Spleen (tissue), 11 donors: ENCODE results near the gene PPP1CA. TPM values are rescaled to one million over a fixed set of nuclear protein-coding genes. Genes with fewer than 3 reads are reported as not detected.

ENCODE experiments used
- DNase-seq: peaks from one replicate; pipeline ENCODE4 v3.0.0-alpha.2; 2020
- H3K27ac ChIP-seq, 8 donors: fragments of 200-600 bp; sonication (generic) in 7 of 8; 1 replicate in 4 of 8; 2 replicates in 4 of 8; pipeline versions ENCODE4 v1.5.0 to v1.8.0; 2016 to 2021; ENCODE audit warnings: inconsistent platforms in 4 of 8, mild to moderate bottlenecking in 4 of 8, moderate library complexity in 1 of 8
- H3K27me3 ChIP-seq, 7 donors: fragments of 200-600 bp; sonication (generic) in 6 of 7; replicated peaks in 1 of 7; 1 replicate in 4 of 7; 2 replicates in 3 of 7; pipeline versions ENCODE4 v1.5.0 to v1.8.0; 2016 to 2021; ENCODE audit warnings: inconsistent platforms in 3 of 7, mild to moderate bottlenecking in 1 of 7
- H3K36me3 ChIP-seq, 6 donors: fragments of 200-600 bp; sonication (generic) in 5 of 6; 1 replicate in 4 of 6; 2 replicates in 2 of 6; pipeline versions ENCODE4 v1.5.0 to v1.8.0; 2016 to 2021; ENCODE audit warnings: inconsistent platforms in 2 of 6
- H3K4me1 ChIP-seq, 6 donors: fragments of 200-600 bp; sonication (generic) in 5 of 6; 1 replicate in 3 of 6; 2 replicates in 3 of 6; pipeline versions ENCODE4 v1.5.0 to v1.8.0; 2016 to 2021; ENCODE audit warnings: inconsistent platforms in 3 of 6
- H3K4me3 ChIP-seq, 8 donors: fragments of 200-600 bp; sonication (generic) in 7 of 8; 1 replicate in 4 of 8; 2 replicates in 4 of 8; pipeline versions ENCODE4 v1.5.0 to v1.8.0; 2016 to 2021; ENCODE audit warnings: inconsistent platforms in 4 of 8, mild to moderate bottlenecking in 4 of 8, moderate library complexity in 2 of 8
- H3K9me3 ChIP-seq, 8 donors: fragments of 200-600 bp; sonication (generic) in 7 of 8; 1 replicate in 4 of 8; 2 replicates in 4 of 8; pipeline versions ENCODE4 v1.5.0 to v1.8.0; 2016 to 2021; ENCODE audit warnings: inconsistent platforms in 4 of 8
- CTCF ChIP-seq, 11 experiments: fragments of 200-600 bp in 7 of 11; fragments of 450-650 bp in 4 of 11; sonication (generic) in 4 of 11; IDR thresholded peaks in 8 of 11; conservative IDR thresholded peaks in 3 of 11; 1 replicate in 7 of 11; 2 replicates in 4 of 11; pipeline versions ENCODE4 v1.4.0 to v1.8.0; 2016 to 2021; ENCODE audit warnings: antibody characterized with exemption in 11 of 11, inconsistent platforms in 4 of 11, mild to moderate bottlenecking in 1 of 11
- POLR2A ChIP-seq, 3 donors: fragments of 450-650 bp; IDR thresholded peaks; one replicate each; pipeline ENCODE4 v1.5.1; 2017; ENCODE audit warnings: antibody characterized with exemption in 3 of 3, mild to moderate bottlenecking in 1 of 3
- POLR2AphosphoS5 ChIP-seq, 3 donors: sonication (generic); formaldehyde crosslinking; IDR thresholded peaks; one replicate each; pipeline ENCODE4 v1.5.1; 2017; ENCODE audit warnings: antibody characterized with exemption in 3 of 3
- WGBS, 5 donors: extraction: QIAGEN DNeasy Blood & Tissue Kit in 3 of 5; methylation state at CpG; one replicate each; pipeline versions ENCODE4 v1.1.5 to v1.1.7; 2013 to 2018; 5-methylcytosine and 5-hydroxymethylcytosine counted together
- intact Hi-C: fragments of 100-400 bp; cut with DNase I; formaldehyde crosslinking; loops from one replicate; pipeline ENCODE4 v1.15.0; 2023; ENCODE audit warnings: low total_unique reads
- polyA plus RNA-seq, 3 donors: library from polyadenylated mRNA; stranded (reverse); fragments of 200-250 nt; gene quantifications; one replicate each; pipeline ENCODE4 v1.2.1, GENCODE V29; 2013
- total RNA-seq, 7 donors: library from RNA; depleted of rRNA in 3 of 7; stranded (reverse); fragments of >200 nt in 3 of 7; fragmentation: NEBNext Ultra II Directional in 4 of 7; extraction: Animal tissue kit (Norgen Biotek cat#: 25700) in 4 of 7; gene quantifications; one replicate each; pipeline versions ENCODE4 v1.1.0 to v1.2.1, GENCODE V29; 2016 to 2021
- donor health status: healthy with polysubstance abuse.
- donor health status: DM: no; HTN: no; CAD: no; lungs with moderate emphysema.
- donor health status: DM: no; HTN: no; CAD: no.
- donor health status: Bipolar disorder and iron deficiency.
- donor health status: healthy.
- donor health status: DM: no; HTN: no; CAD: no.
- donor health status: DM: yes; HTN: yes; CAD: no.

PPP1CA gene
- total and polyA plus RNA-seq, 10 donors, result 147 to 207 (median 158) TPM

GRCh38 chr11:67367761-67368227 lies 33.9 kb downstream of the PPP1CA start:
- H3K36me3 ChIP-seq, result peaks cover 0 to 26% (median 0%) of the 10 kb centered on the region in 6 donors
- intact Hi-C loops, result no loop called here
- peak overlapping the region in 4 of 8 donors; percentile 41 to 80 (median 56) for H3K27ac ChIP-seq
- H3K4me1 ChIP-seq, result peaks cover 55 to 96% (median 86%) of the 10 kb centered on the region in 6 donors
- TF ChIP-seq POLR2A (IDR thresholded peaks at IDR 0.05) (no peak), CTCF (IDR thresholded peaks at IDR 0.05 in 8 of 11, conservative IDR thresholded peaks at IDR 0.05 in 3 of 11) (no peak), POLR2AphosphoS5 (IDR thresholded peaks at IDR 0.05) (no peak)
- no peak for DNase-seq
- 60 to 67% (median 62%) methylated on average over 7 of the region's 7 CpGs for WGBS, 5 donors
- H3K9me3 ChIP-seq, result no peaks in the 10 kb centered on the region
- H3K27me3 ChIP-seq, result peaks cover 0 to 6% (median 0%) of the 10 kb centered on the region in 7 donors
- no peak overlapping the region for H3K4me3 ChIP-seq

GRCh38 chr11:67366961-67367760 lies 34.5 kb downstream of the PPP1CA start:
- peak; percentile 85 for DNase-seq
- H3K27ac ChIP-seq, result peak overlapping the region in 5 of 8 donors; percentile 41 to 80 (median 54)
- H3K4me1 ChIP-seq, result peaks cover 55 to 98% (median 84%) of the 10 kb centered on the region in 6 donors
- H3K9me3 ChIP-seq, result no peaks in the 10 kb centered on the region
- WGBS, 5 donors, result 44 to 63% (median 49%) methylated on average over 21 to 25 of the region's 25 CpGs
- TF ChIP-seq POLR2A (IDR thresholded peaks at IDR 0.05), result no peak
- TF ChIP-seq POLR2AphosphoS5 (IDR thresholded peaks at IDR 0.05), result peak in 1 of 3 donors; percentile 49
- no peak for TF ChIP-seq CTCF (IDR thresholded peaks at IDR 0.05 in 8 of 11, conservative IDR thresholded peaks at IDR 0.05 in 3 of 11)
- H3K4me3 ChIP-seq, result no peak overlapping the region
- peaks cover 0 to 2% (median 0%) of the 10 kb centered on the region in 7 donors for H3K27me3 ChIP-seq
- intact Hi-C loops, result no loop called here
- peaks cover 0 to 26% (median 0%) of the 10 kb centered on the region in 6 donors for H3K36me3 ChIP-seq

GRCh38 chr11:67366546-67366945 lies 35.1 kb downstream of the PPP1CA start:
- no peak for TF ChIP-seq POLR2AphosphoS5 (IDR thresholded peaks at IDR 0.05)
- TF ChIP-seq POLR2A (IDR thresholded peaks at IDR 0.05), result no peak
- TF ChIP-seq CTCF (IDR thresholded peaks at IDR 0.05 in 8 of 11, conservative IDR thresholded peaks at IDR 0.05 in 3 of 11), result no peak
- Histone ChIP-seq H3K9me3 (no peaks in the 10 kb centered on the region), H3K36me3 (peaks cover 0 to 26% (median 0%) of the 10 kb centered on the region in 6 donors), H3K4me1 (peaks cover 50 to 92% (median 78%) of the 10 kb centered on the region in 6 donors), H3K27me3 (no peaks in the 10 kb centered on the region), H3K4me3 (no peak overlapping the region), H3K27ac (peak overlapping the region in 5 of 8 donors; percentile 41 to 80 (median 54))
- 60 to 81% (median 63%) methylated on average over 8 of the region's 8 CpGs for WGBS, 5 donors
- no peak for DNase-seq
- intact Hi-C loops, result no loop called here
